ENCODE measurements around the gene KLHDC8A.

Gene KLHDC8A

DNA sequence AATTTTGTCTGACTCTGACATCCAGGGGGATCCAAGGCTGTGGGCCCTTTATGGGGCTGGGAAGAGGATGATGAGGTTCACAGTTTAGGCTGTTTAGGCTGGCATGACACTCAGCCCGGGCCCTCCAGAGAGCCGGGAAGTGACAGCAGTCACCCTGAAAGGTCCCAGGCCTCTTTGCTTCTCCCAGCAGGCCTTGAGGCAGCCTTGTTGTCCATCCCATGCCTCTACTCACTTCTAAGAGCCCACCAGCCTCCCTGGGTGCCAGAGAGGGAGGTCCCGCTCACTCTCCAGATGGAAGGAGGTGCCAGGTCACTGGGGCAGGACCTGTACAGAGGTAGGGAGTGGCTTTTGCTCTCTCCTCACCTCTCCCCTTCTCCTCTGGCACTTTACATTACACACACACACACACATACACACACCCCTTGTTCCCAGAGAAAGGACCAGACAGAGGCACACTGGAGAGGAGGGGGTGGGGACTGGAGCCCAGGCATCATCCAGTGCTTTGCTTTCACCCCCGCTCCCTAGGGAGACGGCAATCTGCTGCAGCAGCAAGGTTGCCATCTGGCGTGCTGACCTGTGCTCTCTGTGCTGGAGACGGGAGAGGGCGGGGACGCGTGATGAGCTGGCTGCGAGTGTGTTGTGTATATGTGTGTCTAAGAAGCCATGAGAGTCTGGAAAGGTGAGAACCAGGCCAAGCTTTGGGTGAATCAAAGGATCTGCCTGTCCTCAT, 4.6 kb downstream of the KLHDC8A start:
- H2AK5ac ChIP-seq (ENCODE audit: low read length): no peak overlapping the region
- H2BK15ac ChIP-seq (replicated peaks; ENCODE audit: low read depth): no peak overlapping the region
- no CpG with 5 or more reads among the region's 11 CpGs for WGBS (ENCODE audit: extremely low coverage, insufficient coverage, low lambda C conversion rate)
- peaks cover 7% of the 10 kb centered on the region for H3K4me1 ChIP-seq (ENCODE audit: control insufficient read depth, low read depth, low read length)
- H3K9ac ChIP-seq (ENCODE audit: low read length): no peak overlapping the region
- no peak overlapping the region for H3K4me2 ChIP-seq (ENCODE audit: low read length)
- H3K79me2 ChIP-seq (ENCODE audit: control insufficient read depth, insufficient read depth, low read length): no peaks in the 10 kb centered on the region
- H3K36me3 ChIP-seq (ENCODE audit: control insufficient read depth, insufficient read depth, low read length): no peaks in the 10 kb centered on the region
- no peaks in the 10 kb centered on the region for H3K79me1 ChIP-seq (ENCODE audit: low read length)
- no peak overlapping the region for H3K23ac ChIP-seq (ENCODE audit: low read length)
- H3K56ac ChIP-seq (ENCODE audit: low read length): peak overlapping the region; percentile 43
- no peak overlapping the region for H4K5ac ChIP-seq (ENCODE audit: low read length)
- no peak overlapping the region for H3K27ac ChIP-seq (ENCODE audit: low read depth, low read length)
- H2BK5ac ChIP-seq (ENCODE audit: low read length): no peak overlapping the region
- no peak overlapping the region for H3K18ac ChIP-seq (ENCODE audit: low read length)
- no peak overlapping the region for H3K4me3 ChIP-seq (ENCODE audit: low read length)
- peak; percentile 48 for DNase-seq
- H3K27me3 ChIP-seq (ENCODE audit: insufficient read depth, low read length, poor library complexity): no peaks in the 10 kb centered on the region
- H3K4ac ChIP-seq (ENCODE audit: low read depth, low read length): no peak overlapping the region
- H2BK120ac ChIP-seq (ENCODE audit: low read depth, low read length): no peak overlapping the region
- H4K8ac ChIP-seq (ENCODE audit: low read depth, low read length): no peak overlapping the region

GRCh38 chr1:205350691-205351141, 6.0 kb downstream of the KLHDC8A start:
- Histone ChIP-seq H3K79me1 (ENCODE audit: low read length) (no peaks in the 10 kb centered on the region), H3K56ac (ENCODE audit: low read length) (peak overlapping the region; percentile 76), H4K5ac (ENCODE audit: low read length) (no peak overlapping the region), H3K27ac (ENCODE audit: low read depth, low read length) (peak overlapping the region; percentile 10), H3K23ac (ENCODE audit: low read length) (no peak overlapping the region), H3K79me2 (ENCODE audit: control insufficient read depth, insufficient read depth, low read length) (no peaks in the 10 kb centered on the region), H2BK15ac (replicated peaks; ENCODE audit: low read depth) (no peak overlapping the region), H3K4me3 (ENCODE audit: low read length) (no peak overlapping the region), H3K9ac (ENCODE audit: low read length) (peak overlapping the region; percentile 48), H3K4ac (ENCODE audit: low read depth, low read length) (no peak overlapping the region), H2BK5ac (ENCODE audit: low read length) (peak overlapping the region; percentile 72), H4K8ac (ENCODE audit: low read depth, low read length) (no peak overlapping the region), H3K4me2 (ENCODE audit: low read length) (no peak overlapping the region), H3K18ac (ENCODE audit: low read length) (no peak overlapping the region), H3K36me3 (ENCODE audit: control insufficient read depth, insufficient read depth, low read length) (no peaks in the 10 kb centered on the region), H3K4me1 (ENCODE audit: control insufficient read depth, low read depth, low read length) (peaks cover 7% of the 10 kb centered on the region), H2BK120ac (ENCODE audit: low read depth, low read length) (no peak overlapping the region), H2AK5ac (ENCODE audit: low read length) (no peak overlapping the region), H3K27me3 (ENCODE audit: insufficient read depth, low read length, poor library complexity) (no peaks in the 10 kb centered on the region)
- WGBS (ENCODE audit: extremely low coverage, insufficient coverage, low lambda C conversion rate): no CpG with 5 or more reads among the region's 8 CpGs
- peak; percentile 77 for DNase-seq

DNA sequence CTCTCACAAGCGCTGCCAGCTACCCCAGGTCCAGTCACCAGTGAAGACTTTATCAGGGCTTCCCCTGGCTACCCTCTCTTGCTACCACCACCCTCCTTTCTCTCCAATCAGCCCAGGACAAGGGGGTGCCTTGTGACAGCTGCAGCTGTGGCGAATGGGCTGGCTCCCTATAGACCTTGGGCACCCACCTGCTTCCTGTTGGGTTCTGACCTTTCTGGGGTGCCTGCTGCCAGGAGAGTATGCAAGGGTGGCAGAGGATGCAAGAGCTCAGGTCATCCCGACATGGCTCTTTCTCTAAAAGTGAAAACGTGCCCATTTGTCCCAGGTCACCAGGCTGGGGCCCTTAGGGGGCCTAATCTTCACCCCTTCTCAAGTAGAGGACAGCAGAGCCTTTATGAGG, 6.6 kb downstream of the KLHDC8A start:
- Histone ChIP-seq H2BK15ac (replicated peaks; ENCODE audit: low read depth) (no peak overlapping the region), H3K36me3 (ENCODE audit: control insufficient read depth, insufficient read depth, low read length) (no peaks in the 10 kb centered on the region), H3K27ac (ENCODE audit: low read depth, low read length) (no peak overlapping the region), H3K79me1 (ENCODE audit: low read length) (no peaks in the 10 kb centered on the region), H3K9ac (ENCODE audit: low read length) (no peak overlapping the region), H3K23ac (ENCODE audit: low read length) (no peak overlapping the region), H3K27me3 (ENCODE audit: insufficient read depth, low read length, poor library complexity) (no peaks in the 10 kb centered on the region), H4K5ac (ENCODE audit: low read length) (no peak overlapping the region), H3K4me3 (ENCODE audit: low read length) (no peak overlapping the region), H3K4me1 (ENCODE audit: control insufficient read depth, low read depth, low read length) (peaks cover 7% of the 10 kb centered on the region), H2BK120ac (ENCODE audit: low read depth, low read length) (no peak overlapping the region), H4K8ac (ENCODE audit: low read depth, low read length) (no peak overlapping the region), H2BK5ac (ENCODE audit: low read length) (no peak overlapping the region), H3K4ac (ENCODE audit: low read depth, low read length) (no peak overlapping the region), H3K56ac (ENCODE audit: low read length) (peak overlapping the region; percentile 27), H2AK5ac (ENCODE audit: low read length) (no peak overlapping the region), H3K79me2 (ENCODE audit: control insufficient read depth, insufficient read depth, low read length) (no peaks in the 10 kb centered on the region), H3K4me2 (ENCODE audit: low read length) (no peak overlapping the region), H3K18ac (ENCODE audit: low read length) (no peak overlapping the region)
- no CpG with 5 or more reads among the region's 4 CpGs for WGBS (ENCODE audit: extremely low coverage, insufficient coverage, low lambda C conversion rate)
- no peak for DNase-seq

DNA sequence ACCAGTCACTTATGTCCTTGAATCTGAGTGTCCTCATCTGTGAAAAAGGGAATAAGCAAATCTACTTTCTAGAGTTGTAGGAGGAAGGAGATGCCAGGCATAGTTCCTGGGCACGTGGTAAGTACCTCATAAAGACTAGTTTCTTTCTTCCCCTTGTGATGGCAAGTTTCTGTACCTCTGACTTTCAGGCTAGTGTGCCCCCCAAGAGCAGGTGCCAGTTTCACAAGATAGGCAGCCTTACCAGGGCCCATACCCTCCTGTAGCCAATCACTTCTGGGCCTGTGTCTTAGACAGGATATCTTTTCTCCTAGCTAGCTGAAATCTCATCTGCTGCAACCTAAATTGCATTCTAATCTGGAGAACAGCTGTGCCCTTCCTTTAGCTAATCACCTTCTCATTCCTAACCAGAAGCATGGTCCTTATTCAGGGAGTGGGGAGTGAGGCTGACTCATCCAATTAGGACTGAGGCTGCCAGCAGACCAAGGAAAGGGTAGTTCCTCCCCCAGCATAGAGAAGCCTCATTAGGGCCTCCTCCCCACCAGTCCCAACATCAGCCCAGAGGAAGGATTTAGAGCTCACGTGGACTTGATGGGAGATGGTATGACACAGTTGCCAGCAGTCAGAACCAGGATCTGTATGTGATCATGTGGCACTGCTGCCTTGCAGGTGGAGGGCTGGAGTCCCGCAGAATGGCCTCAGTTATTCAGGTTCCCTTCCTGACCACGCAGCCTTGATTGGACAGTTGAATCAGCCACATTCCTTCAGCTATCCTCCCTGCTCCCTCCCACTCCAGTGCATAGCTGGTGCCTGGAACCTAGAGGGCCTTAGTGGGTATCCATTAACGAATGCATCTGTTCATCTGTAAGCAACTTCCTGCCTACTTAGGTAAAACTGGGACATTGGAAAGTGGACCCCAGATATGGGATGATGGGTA, 7.9 kb downstream of the KLHDC8A start:
- Histone ChIP-seq H2BK120ac (ENCODE audit: low read depth, low read length) (no peak overlapping the region), H3K79me2 (ENCODE audit: control insufficient read depth, insufficient read depth, low read length) (no peaks in the 10 kb centered on the region), H3K79me1 (ENCODE audit: low read length) (no peaks in the 10 kb centered on the region), H2BK15ac (replicated peaks; ENCODE audit: low read depth) (no peak overlapping the region), H3K9ac (ENCODE audit: low read length) (no peak overlapping the region), H3K56ac (ENCODE audit: low read length) (peak overlapping the region; percentile 5), H2AK5ac (ENCODE audit: low read length) (no peak overlapping the region), H4K8ac (ENCODE audit: low read depth, low read length) (no peak overlapping the region), H3K4ac (ENCODE audit: low read depth, low read length) (no peak overlapping the region), H3K27ac (ENCODE audit: low read depth, low read length) (no peak overlapping the region), H3K4me2 (ENCODE audit: low read length) (no peak overlapping the region), H4K5ac (ENCODE audit: low read length) (no peak overlapping the region), H3K4me3 (ENCODE audit: low read length) (no peak overlapping the region), H3K4me1 (ENCODE audit: control insufficient read depth, low read depth, low read length) (peaks cover 7% of the 10 kb centered on the region), H3K36me3 (ENCODE audit: control insufficient read depth, insufficient read depth, low read length) (no peaks in the 10 kb centered on the region), H3K23ac (ENCODE audit: low read length) (no peak overlapping the region), H3K27me3 (ENCODE audit: insufficient read depth, low read length, poor library complexity) (no peaks in the 10 kb centered on the region), H3K18ac (ENCODE audit: low read length) (no peak overlapping the region), H2BK5ac (ENCODE audit: low read length) (no peak overlapping the region)
- WGBS (ENCODE audit: extremely low coverage, insufficient coverage, low lambda C conversion rate): no CpG with 5 or more reads among the region's 5 CpGs
- peak; percentile 81 for DNase-seq

DNA sequence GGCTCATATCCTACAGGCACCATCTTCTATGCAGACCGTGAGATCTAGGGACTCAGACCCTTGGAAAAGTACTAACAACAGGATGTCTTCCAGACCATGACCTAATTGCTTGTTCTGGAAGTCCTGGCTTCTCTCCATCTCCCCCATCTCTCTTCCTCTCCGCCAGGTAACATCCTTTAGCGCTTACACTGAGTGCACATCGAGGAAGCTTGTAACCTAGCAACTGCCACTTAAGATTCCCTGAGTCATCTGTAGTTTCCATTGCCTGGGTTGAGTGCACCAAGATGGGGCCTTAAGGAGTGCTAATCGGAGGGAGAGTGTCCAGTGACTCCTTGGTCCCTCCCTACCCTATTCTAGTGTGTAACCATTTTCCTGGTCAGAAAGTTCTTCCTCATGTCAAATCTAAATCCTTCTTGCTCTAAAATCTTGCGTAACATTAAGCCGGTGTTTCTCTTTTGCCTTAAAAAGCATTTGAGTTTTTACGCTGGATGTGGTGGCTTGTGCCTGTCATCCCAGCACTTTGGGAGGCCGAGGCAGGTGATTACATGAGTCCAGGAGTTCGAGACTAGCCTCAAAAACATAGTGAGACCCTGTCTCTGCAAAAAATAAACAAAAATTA, 9.7 kb downstream of the KLHDC8A start:
- no peaks in the 10 kb centered on the region for H3K36me3 ChIP-seq (ENCODE audit: control insufficient read depth, insufficient read depth, low read length)
- H3K18ac ChIP-seq (ENCODE audit: low read length): no peak overlapping the region
- no peaks in the 10 kb centered on the region for H3K27me3 ChIP-seq (ENCODE audit: insufficient read depth, low read length, poor library complexity)
- H3K4ac ChIP-seq (ENCODE audit: low read depth, low read length): no peak overlapping the region
- H3K56ac ChIP-seq (ENCODE audit: low read length): no peak overlapping the region
- no peak overlapping the region for H3K4me2 ChIP-seq (ENCODE audit: low read length)
- no peaks in the 10 kb centered on the region for H3K79me2 ChIP-seq (ENCODE audit: control insufficient read depth, insufficient read depth, low read length)
- no peak overlapping the region for H3K27ac ChIP-seq (ENCODE audit: low read depth, low read length)
- no peak overlapping the region for H4K5ac ChIP-seq (ENCODE audit: low read length)
- no peak overlapping the region for H2BK5ac ChIP-seq (ENCODE audit: low read length)
- H3K79me1 ChIP-seq (ENCODE audit: low read length): no peaks in the 10 kb centered on the region
- H2AK5ac ChIP-seq (ENCODE audit: low read length): no peak overlapping the region
- no peak overlapping the region for H3K4me3 ChIP-seq (ENCODE audit: low read length)
- peak; percentile 95 for DNase-seq
- no peak overlapping the region for H2BK15ac ChIP-seq (replicated peaks; ENCODE audit: low read depth)
- H3K4me1 ChIP-seq (ENCODE audit: control insufficient read depth, low read depth, low read length): peaks cover 7% of the 10 kb centered on the region
- H4K8ac ChIP-seq (ENCODE audit: low read depth, low read length): no peak overlapping the region
- no peak overlapping the region for H3K9ac ChIP-seq (ENCODE audit: low read length)
- no CpG with 5 or more reads among the region's 10 CpGs for WGBS (ENCODE audit: extremely low coverage, insufficient coverage, low lambda C conversion rate)
- no peak overlapping the region for H3K23ac ChIP-seq (ENCODE audit: low read length)
- no peak overlapping the region for H2BK120ac ChIP-seq (ENCODE audit: low read depth, low read length)
